ENCODE measurements around the gene BRD3. TPM values are rescaled to one million over a fixed set of nuclear protein-coding genes. Genes with fewer than 3 reads are reported as not detected.
A peak's percentile ranks its signal among the peaks of the same experiment; 100 is the strongest.

The BRD3 gene
- total and polyA plus RNA-seq, 2 of the 8 experiments (the other 6 are each of a cell fraction or from before 2014, with no cell fraction given), result 31.0 to 82.7 TPM

GRCh38 chr9:133990366-133991213 lies 77.2 kb downstream of the BRD3 start:
- H3K18ac ChIP-seq (ENCODE audit: extremely low read depth, low read length), result peak overlapping the region; percentile 2; the same call in 1 of the 2 replicates
- H3K4ac ChIP-seq (replicated peaks; ENCODE audit: insufficient read length, low read depth, low read length), result no peak overlapping the region
- POLR2A ChIA-PET (ENCODE audit: partially characterized antibody), result interaction anchor here (0.9 to 1.2 kb wide), 5 partner anchors 11 to 335 kb away, joined by 3 to 4 read pairs (median 3); no protein-coding TSS in a partner anchor
- no peak overlapping the region for H2AFZ ChIP-seq (ENCODE audit: low read length)
- H4K20me1 ChIP-seq (replicated peaks in 1 of 2; ENCODE audit: control insufficient read depth in 1 of 2, insufficient read depth in 2 of 2, low read length in 2 of 2), result peaks cover 23 to 30% of the 10 kb centered on the region in 2 experiments
- peak overlapping the region; percentile 78 to 88 for H3K4me2 ChIP-seq (ENCODE audit: insufficient read depth in 1 of 2, low read depth in 2 of 2, low read length in 2 of 2)
- CTCF ChIA-PET (ENCODE audit: partially characterized antibody), result interaction anchor here (0.9 to 1.9 kb wide), 4 partner anchors 10 to 247 kb away, joined by 3 to 9 read pairs (median 4); no protein-coding TSS in a partner anchor
- no peak overlapping the region for H4K5ac ChIP-seq (ENCODE audit: insufficient read length, low read depth, low read length)
- H2AK5ac ChIP-seq (ENCODE audit: low read depth, low read length), result no peak overlapping the region
- no peak overlapping the region for H2BK20ac ChIP-seq (ENCODE audit: low read length)
- peak overlapping the region; percentile 65 for H4K91ac ChIP-seq (replicated peaks; ENCODE audit: insufficient read length, low read length)
- 24% methylated on average over 23 of the region's 31 CpGs; no CpG with 5 or more reads in 1 of the 2 experiments for WGBS, 2 experiments (ENCODE audit: extremely low coverage in 1 of 2, insufficient coverage in 1 of 2, insufficient read length in 1 of 2, insufficient replicate concordance in 2 of 2, low coverage in 1 of 2, low lambda C conversion rate in 2 of 2, missing lambda C conversion rate in 1 of 2)
- peak overlapping the region; percentile 53; the same call in 1 of the 2 replicates for H4K8ac ChIP-seq (ENCODE audit: extremely low read depth, insufficient read depth, low read length)
- H3K56ac ChIP-seq (replicated peaks; ENCODE audit: insufficient read length, low read depth, low read length), result no peak overlapping the region
- no peaks in the 10 kb centered on the region for H3K9me3 ChIP-seq (ENCODE audit: insufficient read depth in 2 of 2, low read depth in 1 of 2, low read length in 1 of 2)
- no peak overlapping the region for H3K14ac ChIP-seq (ENCODE audit: insufficient read length)
- no peak overlapping the region for H3K23ac ChIP-seq (ENCODE audit: insufficient read length)
- no peak for TF ChIP-seq SAP30 (IDR thresholded peaks at IDR 0.05; ENCODE audit: insufficient read depth, insufficient replicate concordance, low read length)
- TF ChIP-seq, protein P1, sequence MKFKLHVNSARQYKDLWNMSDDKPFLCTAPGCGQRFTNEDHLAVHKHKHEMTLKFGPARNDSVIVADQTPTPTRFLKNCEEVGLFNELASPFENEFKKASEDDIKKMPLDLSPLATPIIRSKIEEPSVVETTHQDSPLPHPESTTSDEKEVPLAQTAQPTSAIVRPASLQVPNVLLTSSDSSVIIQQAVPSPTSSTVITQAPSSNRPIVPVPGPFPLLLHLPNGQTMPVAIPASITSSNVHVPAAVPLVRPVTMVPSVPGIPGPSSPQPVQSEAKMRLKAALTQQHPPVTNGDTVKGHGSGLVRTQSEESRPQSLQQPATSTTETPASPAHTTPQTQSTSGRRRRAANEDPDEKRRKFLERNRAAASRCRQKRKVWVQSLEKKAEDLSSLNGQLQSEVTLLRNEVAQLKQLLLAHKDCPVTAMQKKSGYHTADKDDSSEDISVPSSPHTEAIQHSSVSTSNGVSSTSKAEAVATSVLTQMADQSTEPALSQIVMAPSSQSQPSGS (IDR thresholded peaks at IDR 0.05; ENCODE audit: low read length), result no peak
- 0 out of 2 replicates have a peak, but pooled peaks have one; percentile 65 for TF ChIP-seq JUND (IDR thresholded peaks at IDR 0.05; ENCODE audit: low read length)
- TF ChIP-seq POU5F1 (IDR thresholded peaks at IDR 0.05; ENCODE audit: low read depth, low read length), result no peak
- no peak for TF ChIP-seq SP4 (IDR thresholded peaks at IDR 0.05; ENCODE audit: low read length)
- no peak for TF ChIP-seq YY1 (IDR thresholded peaks at IDR 0.05; ENCODE audit: low read depth, low read length)
- no peak for TF ChIP-seq BCL11A (IDR thresholded peaks at IDR 0.05; ENCODE audit: low read depth in 2 of 2, low read length in 2 of 2)
- no peak for TF ChIP-seq HDAC6 (IDR thresholded peaks at IDR 0.05; ENCODE audit: low read depth, low read length)
- no peak overlapping the region for H2BK15ac ChIP-seq (ENCODE audit: low read length)
- no peak overlapping the region; the same call in 1 of the 2 replicates for H2BK5ac ChIP-seq (ENCODE audit: low read depth, low read length)
- no peaks in the 10 kb centered on the region for H3K36me3 ChIP-seq (ENCODE audit: control insufficient read depth in 2 of 4, insufficient read depth in 4 of 4, low read length in 3 of 4)
- peaks cover 4% of the 10 kb centered on the region; the same call in 1 of the 2 replicates for H3K23me2 ChIP-seq (ENCODE audit: low read depth, low read length)
- FAIRE-seq, result no peak
- H3K27me3 ChIP-seq (replicated peaks in 1 of 4; ENCODE audit: control insufficient read depth in 3 of 4, extremely low read depth in 1 of 4, insufficient read depth in 3 of 4, low read length in 3 of 4), result no peaks in the 10 kb centered on the region
- no peak overlapping the region for H2BK120ac ChIP-seq (replicated peaks; ENCODE audit: low read depth, low read length)
- H3K79me2 ChIP-seq (ENCODE audit: control insufficient read depth in 1 of 2, insufficient read depth in 2 of 2, low read length in 2 of 2), result peaks cover 17 to 53% of the 10 kb centered on the region in 2 experiments; a peak in 3 of 4 replicates
- no peak overlapping the region for H3K27ac ChIP-seq (ENCODE audit: low read depth, low read length)
- peak overlapping the region; percentile 40 to 93 (median 62) for H3K4me3 ChIP-seq (ENCODE audit: extremely low read depth in 1 of 4, insufficient read depth in 2 of 4, low read depth in 3 of 4, low read length in 4 of 4)
- peak overlapping the region in 3 of 4 experiments; percentile 6 to 45 (median 38); a peak in 3 of 7 replicates for H3K9ac ChIP-seq (replicated peaks in 1 of 4; ENCODE audit: extremely low read depth in 1 of 4, low read depth in 3 of 4, low read length in 3 of 4)
- no peak for DNase-seq (ENCODE audit: low read depth in 1 of 2, low spot score in 2 of 2)
- H3K79me1 ChIP-seq (ENCODE audit: low read depth, low read length), result peaks cover 10% of the 10 kb centered on the region; the same call in 1 of the 2 replicates
- no peak overlapping the region for H2BK12ac ChIP-seq (ENCODE audit: low read depth, low read length)
- H3K4me1 ChIP-seq (replicated peaks in 1 of 4; ENCODE audit: control insufficient read depth in 3 of 4, insufficient read depth in 4 of 4, low read length in 3 of 4), result peaks cover 0 to 20% (median 14%) of the 10 kb centered on the region in 4 experiments; a peak in 5 of 7 replicates
